ENCODE measurements around the gene BAG5. TPM values are rescaled to one million over a fixed set of nuclear protein-coding genes. Genes with fewer than 3 reads are reported as not detected.
"Not testable (repeated sequence)": the region's sequence is repeated elsewhere in the genome, so short reads cannot be mapped to it uniquely, and the experiment has no call there.

BAG5 gene
- total RNA-seq, 1 experiment from 2014 or later, result 28.6 TPM

- DNase-seq (ENCODE audit: low read depth), result no peak
These were observed 27.8 kb downstream of the BAG5 start for GRCh38 chr14:103534576-103535061.

- no peak for DNase-seq (ENCODE audit: low read depth)
These were observed 28.4 kb downstream of the BAG5 start for GRCh38 chr14:103533999-103534575.

- DNase-seq (ENCODE audit: low read depth), result no peak
These were observed 29.1 kb downstream of the BAG5 start for GRCh38 chr14:103533137-103533998.

GRCh38 chr14:103532216-103533136 is 30.0 kb downstream of the BAG5 start:
- no peak for DNase-seq (ENCODE audit: low read depth)

GRCh38 chr14:103531421-103532215 is 30.8 kb downstream of the BAG5 start:
- DNase-seq (ENCODE audit: low read depth), result no peak

- DNase-seq (ENCODE audit: low read depth), result no peak
These were observed 31.6 kb downstream of the BAG5 start for GRCh38 chr14:103530831-103531230.

GRCh38 chr14:103530390-103530789 is 32.1 kb downstream of the BAG5 start:
- no peak for DNase-seq (ENCODE audit: low read depth)

- no peak for DNase-seq (ENCODE audit: low read depth)
These were observed 32.8 kb downstream of the BAG5 start for GRCh38 chr14:103529383-103530365.

- DNase-seq (ENCODE audit: low read depth), result peak; percentile 95
These were observed 33.7 kb downstream of the BAG5 start, which contains the start of gene TRMT61A for GRCh38 chr14:103528587-103529382. TSS of gene TRMT61A (plus strand) at chr14:103529196. CDS start at chr14:103529979, 783 bp downstream.

- DNase-seq (ENCODE audit: low read depth), result no peak
These were observed 34.3 kb downstream of the BAG5 start for GRCh38 chr14:103528146-103528586.

- DNase-seq (ENCODE audit: low read depth), result peak; percentile 88
These were observed 34.9 kb downstream of the BAG5 start for GRCh38 chr14:103527408-103528145.

- no peak for DNase-seq (ENCODE audit: low read depth)
These were observed 35.6 kb downstream of the BAG5 start for GRCh38 chr14:103526914-103527248.

GRCh38 chr14:103526247-103526913 is 36.1 kb downstream of the BAG5 start:
- no peak for DNase-seq (ENCODE audit: low read depth)

- not testable (repeated sequence) for DNase-seq (ENCODE audit: low read depth)
These were observed 36.8 kb downstream of the BAG5 start for GRCh38 chr14:103525430-103526246.

- DNase-seq (ENCODE audit: low read depth), result no peak
These were observed 38.2 kb downstream of the BAG5 start for GRCh38 chr14:103524002-103524935.

- DNase-seq (ENCODE audit: low read depth), result no peak
These were observed 38.9 kb downstream of the BAG5 start for GRCh38 chr14:103523575-103523954.

Data from Daoy (cell line).